ENCODE data around the gene LAMB3.

Gene LAMB3

DNA sequence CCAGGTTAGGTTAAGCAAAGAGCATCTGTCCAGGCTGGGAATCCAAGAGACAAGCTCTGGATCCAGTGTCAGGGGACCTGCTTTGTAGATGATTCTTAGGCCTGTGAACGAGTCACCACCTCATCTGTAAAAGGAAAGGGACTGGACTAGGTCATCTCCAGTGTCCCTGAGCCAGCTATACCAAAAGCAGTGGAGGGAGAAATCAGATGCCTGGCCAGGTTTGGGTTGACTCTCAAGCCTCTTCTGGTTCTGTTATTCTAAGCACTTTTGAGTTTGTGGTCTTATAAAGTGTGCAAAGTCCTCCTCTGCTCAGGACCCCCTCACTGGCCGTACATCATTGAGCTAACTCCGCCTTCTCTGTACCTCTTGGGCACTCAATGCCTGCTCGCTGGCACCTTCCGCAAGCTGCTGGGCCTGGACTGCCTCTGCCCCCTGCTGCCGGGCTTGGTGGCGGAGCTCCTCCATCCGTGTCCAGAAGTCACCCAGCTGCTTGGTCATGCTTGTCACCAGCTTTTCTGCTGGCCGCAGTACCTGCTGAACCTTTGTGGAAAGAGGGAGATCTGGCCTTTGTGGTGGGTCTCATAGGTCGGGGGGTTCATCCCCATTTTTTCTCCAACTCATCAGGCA lies 35.1 kb downstream of the LAMB3 start:
- DNase-seq = no peak

- no peak for DNase-seq
These were observed 35.7 kb downstream of the LAMB3 start for GRCh38 chr1:209616366-209617046.

GRCh38 chr1:209614906-209615305 lies 37.3 kb downstream of the LAMB3 start:
- no peak for DNase-seq

DNA sequence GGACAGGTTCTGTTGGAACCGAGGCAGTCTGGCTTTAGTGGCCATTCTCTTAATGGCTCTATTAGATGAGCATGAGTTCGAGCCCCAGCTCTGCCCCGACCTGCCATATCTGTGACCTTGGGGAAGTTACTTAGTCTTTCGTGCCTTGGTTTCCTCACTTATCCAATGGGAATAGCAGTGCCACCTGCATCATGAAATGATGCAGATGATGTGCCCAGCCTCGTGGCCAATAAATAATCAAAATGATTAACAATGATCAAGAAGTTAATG lies 38.1 kb downstream of the LAMB3 start:
- no peak for DNase-seq

GRCh38 chr1:209613400-209614150 lies 38.6 kb downstream of the LAMB3 start:
- DNase-seq = no peak

- DNase-seq = no peak
These were observed 39.4 kb downstream of the LAMB3 start for GRCh38 chr1:209612646-209613399.

- DNase-seq = no peak
These were observed 40.3 kb downstream of the LAMB3 start for GRCh38 chr1:209611771-209612570.

GRCh38 chr1:209610631-209610905 lies 41.7 kb downstream of the LAMB3 start:
- DNase-seq = no peak

GRCh38 chr1:209609791-209610630 lies 42.2 kb downstream of the LAMB3 start:
- DNase-seq = no peak

DNA sequence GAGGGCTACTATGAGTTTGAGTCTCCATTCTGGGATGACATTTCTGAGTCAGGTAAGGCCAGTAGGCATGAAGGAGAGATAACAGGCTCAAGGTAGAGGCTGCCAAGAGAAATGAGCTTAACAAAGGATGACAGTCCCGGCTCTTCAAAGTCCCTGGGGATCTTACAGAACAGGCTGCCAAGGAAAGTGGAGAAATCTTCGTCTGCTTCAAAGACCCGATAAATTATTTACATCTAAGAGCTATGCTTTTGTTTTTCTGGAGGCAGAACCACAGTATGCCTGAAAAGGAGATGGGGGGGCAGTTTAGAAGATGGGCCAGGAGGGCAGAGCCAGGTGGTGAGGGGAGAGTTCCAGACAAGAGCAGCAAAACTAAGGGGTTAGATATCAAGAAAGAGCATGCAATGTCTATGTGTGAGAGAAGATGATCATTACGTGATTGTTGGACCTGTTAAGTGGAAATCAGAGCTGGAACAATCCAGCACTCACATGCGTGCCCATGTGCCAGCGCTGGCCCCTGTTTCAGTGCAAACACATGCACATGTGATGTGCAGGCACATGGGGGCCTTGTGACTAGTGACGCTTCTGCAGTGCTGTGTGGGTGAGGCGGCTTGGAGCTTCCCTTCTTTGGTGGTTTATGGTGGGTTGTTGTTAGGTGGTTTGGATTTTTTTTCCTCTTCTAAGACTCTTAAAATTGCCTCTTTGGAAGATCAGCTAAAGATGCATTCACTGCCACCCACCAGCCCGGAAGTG lies 43.0 kb downstream of the LAMB3 start:
- DNase-seq = peak; percentile 38

- no peak for DNase-seq
These were observed 44.4 kb downstream of the LAMB3 start for GRCh38 chr1:209607795-209608178.

- no peak for DNase-seq
These were observed 45.0 kb downstream of the LAMB3 start for GRCh38 chr1:209607102-209607794.

DNA sequence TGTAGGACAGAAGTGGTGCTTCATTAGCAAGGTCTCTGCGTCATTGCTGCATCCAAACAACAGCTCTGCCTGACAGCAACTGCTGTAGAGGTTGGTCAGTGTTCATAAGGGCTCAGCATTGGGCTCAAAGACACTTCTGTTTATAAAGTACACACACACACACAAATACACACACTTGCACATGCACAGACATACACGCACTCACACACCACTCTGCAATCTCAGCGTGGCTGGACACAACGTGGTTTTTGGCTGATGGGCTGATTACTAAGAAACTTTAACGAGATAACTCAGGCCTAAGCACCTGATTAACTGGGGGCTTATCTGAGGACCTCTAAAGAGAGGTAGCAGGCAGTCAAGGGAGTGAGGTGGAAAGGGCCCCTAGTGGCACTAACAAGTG lies 48.3 kb downstream of the LAMB3 start:
- DNase-seq = no peak

DNA sequence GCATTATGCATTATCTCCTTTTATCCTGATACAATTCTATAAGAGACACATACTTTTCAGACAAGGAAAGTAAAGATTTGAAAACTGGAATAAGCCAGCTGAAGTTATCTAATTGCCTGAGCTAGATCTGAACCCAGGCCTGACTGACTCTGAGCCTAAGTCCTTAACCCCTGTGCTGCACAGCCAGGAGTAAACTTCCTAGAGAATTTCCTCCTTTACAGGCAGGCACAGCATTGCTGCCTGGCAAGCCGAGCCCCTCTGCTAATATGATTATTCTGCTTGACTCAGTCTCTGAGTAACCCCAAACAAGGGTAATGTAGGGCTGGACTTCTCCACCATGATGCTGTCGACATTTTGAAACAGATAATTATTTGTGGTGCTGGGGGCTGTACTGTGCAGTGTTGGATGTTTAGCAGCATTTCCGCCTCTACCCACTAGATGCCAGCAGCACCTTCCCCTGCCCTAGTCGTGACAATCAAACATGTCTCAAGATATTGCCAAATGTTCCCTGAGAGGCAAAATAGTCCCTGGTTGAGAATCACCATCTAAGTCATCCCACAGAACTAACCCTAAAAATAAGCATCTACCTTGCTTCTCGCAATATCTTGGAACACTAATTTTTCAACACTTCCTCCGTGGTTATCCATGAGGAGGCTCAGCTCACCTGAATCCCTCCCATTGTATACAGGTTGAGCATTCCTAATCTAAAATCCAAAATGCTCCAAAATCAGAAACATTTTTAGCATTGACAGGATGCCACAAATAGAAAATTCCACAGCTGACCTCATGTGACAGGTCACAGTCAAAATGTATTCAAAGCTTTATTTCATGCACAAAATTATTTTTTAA lies 50.2 kb downstream of the LAMB3 start:
- peak; percentile 31 for DNase-seq

DNA sequence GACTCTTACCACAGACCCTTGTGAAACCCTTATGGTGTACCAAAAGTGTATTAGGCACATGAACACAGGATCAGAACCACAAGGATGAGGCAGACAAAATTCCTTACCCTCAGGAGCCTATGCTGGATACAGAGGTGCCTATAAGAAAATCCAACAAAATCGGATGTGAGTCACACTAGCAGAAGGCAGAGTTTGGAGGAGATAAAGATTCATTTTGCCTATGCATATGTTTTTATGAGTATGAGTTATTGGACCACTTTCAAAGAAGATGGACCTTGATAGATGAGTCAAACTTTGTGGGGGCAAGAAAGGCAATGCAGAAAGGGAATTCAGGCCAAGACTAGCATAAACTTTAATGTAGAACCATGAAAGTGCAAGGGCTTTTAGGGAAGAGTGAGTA lies 51.7 kb downstream of the LAMB3 start:
- no peak for DNase-seq

- DNase-seq = no peak
These were observed 54.0 kb downstream of the LAMB3 start for GRCh38 chr1:209598227-209598626.

DNA sequence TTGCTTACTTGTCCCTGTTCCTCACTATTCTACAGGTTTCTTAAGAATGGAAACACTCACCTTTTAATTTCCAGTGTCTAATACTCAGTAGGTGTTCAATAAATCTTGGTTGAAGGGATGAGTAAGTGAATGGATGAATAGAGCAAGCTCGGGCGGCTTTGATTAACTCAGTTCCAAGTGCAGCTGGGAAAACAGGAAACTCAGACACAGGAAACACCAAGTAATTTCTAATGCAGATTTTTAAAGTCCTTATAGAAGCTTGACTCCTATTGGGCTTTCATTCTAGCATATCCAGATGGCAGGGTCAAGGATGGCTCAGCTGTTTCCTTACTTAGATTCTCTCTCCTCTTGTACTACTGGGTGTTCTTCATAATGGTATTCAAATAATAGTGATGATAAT lies 54.7 kb downstream of the LAMB3 start:
- no peak for DNase-seq

GRCh38 chr1:209595599-209596285 lies 56.5 kb downstream of the LAMB3 start:
- no peak for DNase-seq

- DNase-seq = no peak
These were observed 57.2 kb downstream of the LAMB3 start for GRCh38 chr1:209595028-209595427.

Measured in NCI-H2171 treated with DMSO at 0.1 percent for 48 hours (cell line).